ENCODE measurements around the gene IL17RE. TPM values are rescaled to one million over a fixed set of nuclear protein-coding genes. Genes with fewer than 3 reads are reported as not detected.

Gene IL17RE
- total and polyA plus RNA-seq, 4 donors = 7.0 to 26.1 (median 17.1) TPM

DNA sequence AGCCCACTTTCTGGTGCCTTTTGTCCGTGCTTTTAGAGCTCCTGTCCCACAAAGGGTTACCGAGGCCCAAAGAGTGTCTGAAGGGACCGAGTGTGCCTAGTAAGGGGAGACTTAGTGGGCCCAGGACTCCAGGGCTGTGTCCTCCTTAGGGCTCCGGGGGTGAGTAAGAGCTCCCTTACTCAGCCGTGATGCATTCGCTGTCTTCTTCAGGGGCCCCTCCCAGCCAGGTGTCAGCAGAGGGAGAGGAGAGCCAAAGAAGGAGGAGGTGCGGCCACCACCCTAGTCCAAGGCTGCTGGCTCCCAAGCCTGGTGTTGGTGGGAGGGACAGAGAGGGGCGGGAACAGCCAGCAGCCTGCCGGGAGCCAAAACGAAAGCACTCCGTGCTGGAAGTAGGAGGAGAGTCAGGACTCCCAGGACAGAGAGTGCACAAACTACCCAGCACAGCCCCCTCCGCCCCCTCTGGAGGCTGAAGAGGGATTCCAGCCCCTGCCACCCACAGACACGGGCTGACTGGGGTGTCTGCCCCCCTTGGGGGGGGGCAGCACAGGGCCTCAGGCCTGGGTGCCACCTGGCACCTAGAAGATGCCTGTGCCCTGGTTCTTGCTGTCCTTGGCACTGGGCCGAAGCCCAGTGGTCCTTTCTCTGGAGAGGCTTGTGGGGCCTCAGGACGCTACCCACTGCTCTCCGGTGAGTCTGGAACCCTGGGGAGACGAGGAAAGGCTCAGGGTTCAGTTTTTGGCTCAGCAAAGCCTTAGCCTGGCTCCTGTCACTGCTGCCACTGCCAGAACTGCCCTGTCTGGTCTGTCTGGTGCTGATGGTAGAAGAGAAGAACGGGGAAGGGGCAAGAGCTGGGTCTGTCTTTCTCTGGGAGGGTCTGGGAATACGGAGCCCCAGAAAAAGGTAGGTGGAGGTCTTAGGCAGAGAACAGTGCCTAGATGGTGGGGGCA, 14.4 kb downstream of the IL17RE start, which contains the start of gene IL17RC:
IL17RC (plus strand) TSS at position 365 of the 947 bp plus-strand sequence; CDS start at position 583, 218 bp downstream.
- peak; percentile 86 for ATAC-seq (ENCODE audit: insufficient read depth, low FRiP score)
- Histone ChIP-seq H3K27ac (ENCODE audit: low read depth in 1 of 2, low read length in 1 of 2) (peak within 1 kb of the TSS; percentile 86 to 89), H3K4me1 (ENCODE audit: control insufficient read depth in 5 of 5, insufficient read depth in 5 of 5, low read length in 5 of 5) (peaks cover 0 to 33% (median 21%) of the 10 kb centered on the region in 5 donors), H3K9me3 (ENCODE audit: control insufficient read depth in 4 of 4, insufficient read depth in 3 of 4, low read length in 3 of 4) (no peaks in the 10 kb centered on the region), H3K4me3 (peak within 1 kb of the TSS; percentile 43), H3K9ac (ENCODE audit: insufficient read depth in 1 of 2, low read length in 2 of 2) (peak within 1 kb of the TSS; percentile 65 to 85), H3K27me3 (ENCODE audit: control insufficient read depth in 3 of 3, insufficient read depth in 3 of 3, low read length in 2 of 3) (no peaks in the 10 kb centered on the region), H3K36me3 (ENCODE audit: control insufficient read depth in 4 of 4, insufficient read depth in 4 of 4, low read length in 4 of 4) (peaks cover 0 to 6% (median 4%) of the 10 kb centered on the region in 4 donors)
- DNase-seq = peak; percentile 89 to 95 (median 92)
- no peak for TF ChIP-seq CTCF (IDR thresholded peaks at IDR 0.05; ENCODE audit: control extremely low read depth, extremely low read depth)
- 12 to 16% methylated on average over 18 to 19 of the region's 19 CpGs for WGBS, 2 donors

DNA sequence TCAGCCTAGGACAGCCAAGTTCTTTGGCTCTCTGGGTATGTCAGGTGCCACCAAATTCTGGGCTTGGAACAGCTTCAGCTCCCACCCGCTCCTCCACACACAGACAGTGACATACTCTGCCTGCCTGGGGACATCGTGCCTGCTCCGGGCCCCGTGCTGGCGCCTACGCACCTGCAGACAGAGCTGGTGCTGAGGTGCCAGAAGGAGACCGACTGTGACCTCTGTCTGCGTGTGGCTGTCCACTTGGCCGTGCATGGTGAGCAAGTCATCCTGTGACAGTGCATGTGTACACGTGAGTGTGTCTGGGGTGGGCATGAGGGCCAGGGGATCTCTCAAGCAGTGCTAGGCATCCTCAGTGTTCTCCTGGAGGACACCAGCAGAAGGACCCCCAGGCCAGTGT, 15.2 kb downstream of the IL17RE start:
- Histone ChIP-seq H3K27ac (ENCODE audit: low read depth in 1 of 2, low read length in 1 of 2) (peak overlapping the region; percentile 17 to 89), H3K36me3 (ENCODE audit: control insufficient read depth in 4 of 4, insufficient read depth in 4 of 4, low read length in 4 of 4) (peaks cover 0 to 6% (median 5%) of the 10 kb centered on the region in 4 donors), H3K9ac (ENCODE audit: insufficient read depth in 1 of 2, low read length in 2 of 2) (peak overlapping the region; percentile 65 to 85), H3K27me3 (ENCODE audit: control insufficient read depth in 3 of 3, insufficient read depth in 3 of 3, low read length in 2 of 3) (no peaks in the 10 kb centered on the region), H3K4me1 (ENCODE audit: control insufficient read depth in 5 of 5, insufficient read depth in 5 of 5, low read length in 5 of 5) (peaks cover 0 to 33% (median 21%) of the 10 kb centered on the region in 5 donors), H3K4me3 (no peak overlapping the region), H3K9me3 (ENCODE audit: control insufficient read depth in 4 of 4, insufficient read depth in 3 of 4, low read length in 3 of 4) (no peaks in the 10 kb centered on the region)
- ATAC-seq (ENCODE audit: insufficient read depth, low FRiP score) (no peak), DNase-seq (no peak)
- 76 to 78% methylated on average over 10 of the region's 10 CpGs for WGBS, 2 donors
- no peak for TF ChIP-seq CTCF (IDR thresholded peaks at IDR 0.05; ENCODE audit: control extremely low read depth, extremely low read depth)

DNA sequence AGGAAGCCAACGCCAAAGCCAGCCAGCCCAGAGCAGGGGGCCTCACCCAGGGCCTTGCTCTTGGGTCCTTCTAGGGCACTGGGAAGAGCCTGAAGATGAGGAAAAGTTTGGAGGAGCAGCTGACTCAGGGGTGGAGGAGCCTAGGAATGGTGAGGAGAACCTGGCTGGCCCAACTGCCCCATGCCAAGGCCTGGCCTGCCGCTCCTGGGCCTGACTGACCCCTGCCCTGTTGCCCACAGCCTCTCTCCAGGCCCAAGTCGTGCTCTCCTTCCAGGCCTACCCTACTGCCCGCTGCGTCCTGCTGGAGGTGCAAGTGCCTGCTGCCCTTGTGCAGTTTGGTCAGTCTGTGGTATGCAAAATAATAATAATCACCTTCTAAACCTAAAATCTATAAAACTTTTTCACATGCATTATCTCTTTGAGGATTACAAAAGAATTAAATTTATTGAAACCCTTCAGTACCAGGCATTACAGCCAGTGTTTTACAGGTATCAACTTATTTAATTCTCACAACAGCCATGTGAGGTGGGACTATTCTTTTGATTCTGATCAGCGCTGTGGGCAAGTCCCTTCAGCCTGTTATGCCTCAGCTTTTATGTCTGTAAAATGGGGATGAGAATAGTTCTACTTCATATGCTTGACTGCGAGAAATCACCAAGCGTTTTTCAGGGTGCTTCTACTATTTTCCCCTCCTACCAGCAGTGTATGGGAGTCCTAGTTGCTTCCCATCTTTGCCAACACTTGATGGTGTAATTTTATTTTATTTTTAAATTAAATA, 15.8 kb downstream of the IL17RE start:
- no peak overlapping the region for H3K9ac ChIP-seq (ENCODE audit: insufficient read depth in 1 of 2, low read length in 2 of 2)
- WGBS, 2 donors = 93 to 98% methylated on average over 8 of the region's 8 CpGs
- ATAC-seq (ENCODE audit: insufficient read depth, low FRiP score) (no peak), DNase-seq (no peak)
- H3K9me3 ChIP-seq (ENCODE audit: control insufficient read depth in 4 of 4, insufficient read depth in 3 of 4, low read length in 3 of 4) = no peaks in the 10 kb centered on the region
- peaks cover 0 to 33% (median 21%) of the 10 kb centered on the region in 5 donors for H3K4me1 ChIP-seq (ENCODE audit: control insufficient read depth in 5 of 5, insufficient read depth in 5 of 5, low read length in 5 of 5)
- peaks cover 0 to 6% (median 5%) of the 10 kb centered on the region in 4 donors for H3K36me3 ChIP-seq (ENCODE audit: control insufficient read depth in 4 of 4, insufficient read depth in 4 of 4, low read length in 4 of 4)
- no peaks in the 10 kb centered on the region for H3K27me3 ChIP-seq (ENCODE audit: control insufficient read depth in 3 of 3, insufficient read depth in 3 of 3, low read length in 2 of 3)
- H3K4me3 ChIP-seq = no peak overlapping the region
- H3K27ac ChIP-seq (ENCODE audit: low read depth in 1 of 2, low read length in 1 of 2) = no peak overlapping the region
- TF ChIP-seq CTCF (IDR thresholded peaks at IDR 0.05; ENCODE audit: control extremely low read depth, extremely low read depth) = no peak
